ENCODE data around the gene SUN5. TPM values are rescaled to one million over a fixed set of nuclear protein-coding genes. Genes with fewer than 3 reads are reported as not detected.

The SUN5 gene
- total and polyA plus RNA-seq, 2 of the 8 experiments (the other 6 are each of a cell fraction or from before 2014, with no cell fraction given): not detected

- TF ChIP-seq USF2 (IDR thresholded peaks at IDR 0.05; ENCODE audit: low read length): no peak
- no peak for TF ChIP-seq RAD21 (IDR thresholded peaks at IDR 0.05 in 1 of 2, conservative IDR thresholded peaks at IDR 0.05 in 1 of 2; ENCODE audit: low read depth in 2 of 2, low read length in 2 of 2)
- no peak for TF ChIP-seq NRF1 (IDR thresholded peaks at IDR 0.05; ENCODE audit: low read depth, low read length)
- TF ChIP-seq ATF3 (IDR thresholded peaks at IDR 0.05; ENCODE audit: insufficient read depth, low read depth, low read length): no peak
- no peak for TF ChIP-seq SIX5 (IDR thresholded peaks at IDR 0.05; ENCODE audit: low read depth, low read length)
Measured at GRCh38 chr20:33027769-33028751, 23.8 kb upstream of the SUN5 start (continued).
